GM12878 (cell line): ENCODE measurements around the gene ZDHHC14. TPM values are rescaled to one million over a fixed set of nuclear protein-coding genes. Genes with fewer than 3 reads are reported as not detected.
"Not testable (repeated sequence)": the region's sequence is repeated elsewhere in the genome, so short reads cannot be mapped to it uniquely, and the experiment has no call there.

Experiments
- ATAC-seq: fragments of 200-7000 bp; cut with Tn5 transposase; 3 replicates; pipeline ENCODE4 v1.9.1; 2020; ENCODE audit warnings: mild to moderate bottlenecking, moderate library complexity
- BruUV-seq: library from RNA; stranded (reverse); fragments of 400-500 nt; replicated peaks from 2 replicates; lab custom pipeline; 2021; lab: Mats Ljungman, UMichigan
- CTCF ChIA-PET: fragments of 300-600 bp; sonication (Branson Sonifier 250); formaldehyde crosslinking; extraction: SDS; loops from one replicate; lab custom pipeline; 2021; ENCODE audit warnings: inconsistent platforms; lab: Yijun Ruan, JAX
- POLR2A ChIA-PET: fragments of 350-600 bp; formaldehyde crosslinking; extraction: SDS; loops from one replicate; lab custom pipeline; 2021; ENCODE audit warnings: inconsistent platforms; lab: Charles Lee
- RAD21 ChIA-PET: fragments of 300-600 bp; sonication (Branson Sonifier 250); formaldehyde crosslinking; loops from one replicate; lab custom pipeline; 2023; ENCODE audit warnings: antibody characterized with exemption; ENCODE audit not compliant: unreplicated experiment; lab: Charles Lee
- SMC1A ChIA-PET: fragments of 300-600 bp; sonication (Branson Sonifier 250); formaldehyde crosslinking; loops from one replicate; lab custom pipeline; 2023; ENCODE audit not compliant: unreplicated experiment, uncharacterized antibody; lab: Charles Lee
- DNase-seq: peaks from one replicate; pipeline ENCODE4 v3.0.0-alpha.2; 2011; ENCODE audit warnings: low read depth, low spot score
- FAIRE-seq: peaks from 3 replicates; lab custom pipeline; 2011; peaks lifted over from hg19 to GRCh38; lab: Jason Lieb, UNC
- H2AFZ ChIP-seq: 2 replicates; pipeline ENCODE4 v1.6.0; 2011; ENCODE audit warnings: low read depth, low read length, control low read depth; ENCODE audit not compliant: control insufficient read depth
- H3K27ac ChIP-seq: 2 replicates; pipeline ENCODE4 v1.5.1; 2011; ENCODE audit warnings: control low read depth; ENCODE audit not compliant: control insufficient read depth, insufficient read depth
- H3K27me3 ChIP-seq, 2 experiments: replicated peaks in 1 of 2; 2 replicates each; pipeline versions ENCODE4 v1.6.0 to v1.6.1; 2011; ENCODE audit warnings: low read length in 1 of 2; ENCODE audit not compliant: control insufficient read depth in 2 of 2, insufficient read depth in 2 of 2
- H3K36me3 ChIP-seq, 2 experiments: 2 replicates each; pipeline ENCODE4 v1.5.1; 2011; ENCODE audit warnings: low read length in 1 of 2; ENCODE audit not compliant: control insufficient read depth in 2 of 2, insufficient read depth in 2 of 2
- H3K4me1 ChIP-seq: 2 replicates; pipeline ENCODE4 v1.6.1; 2011; ENCODE audit warnings: mild to moderate bottlenecking, low read length, moderate library complexity, mixed read lengths; ENCODE audit not compliant: control insufficient read depth, insufficient read depth
- H3K4me2 ChIP-seq: 2 replicates; pipeline ENCODE4 v1.6.0; 2011; ENCODE audit warnings: control low read depth; ENCODE audit not compliant: control insufficient read depth, insufficient read depth
- H3K4me3 ChIP-seq: fragments of 200-600 bp; sonication (generic); 2 replicates; pipeline ENCODE4 v1.5.1; 2016
- H3K79me2 ChIP-seq: 2 replicates; pipeline ENCODE4 v1.6.0; 2011; ENCODE audit warnings: low read length; ENCODE audit not compliant: control insufficient read depth, insufficient read depth
- H3K9ac ChIP-seq: 2 replicates; pipeline ENCODE4 v1.8.0; 2011; ENCODE audit warnings: low read length, control low read depth, mixed read lengths; ENCODE audit not compliant: control insufficient read depth, insufficient read depth
- H3K9me3 ChIP-seq: replicated peaks from 3 replicates; pipeline ENCODE4 v1.5.1; 2011; ENCODE audit warnings: mild to moderate bottlenecking, low read length; ENCODE audit not compliant: control insufficient read depth, insufficient read depth
- H4K20me1 ChIP-seq: 2 replicates; pipeline ENCODE4 v1.6.0; 2011; ENCODE audit not compliant: control insufficient read depth, insufficient read depth
- SMARCA5 ChIP-seq: fragments of 450-650 bp; IDR thresholded peaks from 2 replicates; pipeline ENCODE4 v1.6.1; 2017; ENCODE audit warnings: mild to moderate bottlenecking
- ZNF217 ChIP-seq: fragments of 450-650 bp; IDR thresholded peaks from 2 replicates; pipeline ENCODE4 v1.6.1; 2017; ENCODE audit warnings: antibody characterized with exemption, mild to moderate bottlenecking
- WGBS: methylation state at CpG from one replicate; pipeline ENCODE4 v1.1.6; 2016; ENCODE audit warnings: low lambda C conversion rate; ENCODE audit not compliant: insufficient replicate concordance, insufficient coverage; ENCODE audit errors: missing lambda C conversion rate; 5-methylcytosine and 5-hydroxymethylcytosine counted together
- in situ Hi-C: fragments of 300-500 bp; cut with MboI; formaldehyde crosslinking; loops from 9 replicates; pipeline ENCODE4 v1.14.3; 2018; ENCODE audit warnings: mixed read lengths
- intact Hi-C: fragments of 100-400 bp; cut with micrococcal nuclease; formaldehyde crosslinking; loops from one replicate; pipeline ENCODE4 v1.14.2; 2022; ENCODE audit not compliant: unreplicated experiment
- polyA plus RNA-seq, 11 experiments: library from polyadenylated mRNA; depleted of rRNA in 4 of 11; unstranded in 6 of 11; stranded (reverse) in 5 of 11; fragments of >200 nt; fragmentation: Nextera tagmentation in 4 of 11; fragmentation: Illumina TruSeq in 1 of 11; extraction: Ambion mirVana in 4 of 11; extraction: Trizol in 1 of 11; gene quantifications; 1 replicate in 1 of 11; 2 replicates in 10 of 11; pipeline versions ENCODE4 v1.2.1 to v1.2.3, GENCODE V29; 2011 to 2016; ENCODE audit warnings: inconsistent platforms in 2 of 11, missing spikeins in 2 of 11, low read depth in 1 of 11
- total RNA-seq, 4 experiments: library from RNA; depleted of rRNA in 3 of 4; stranded (reverse); fragments of >200 nt in 3 of 4; fragmentation: Illumina TruSeq in 1 of 4; extraction: Trizol in 1 of 4; gene quantifications; 2 replicates each; pipeline versions ENCODE4 v1.2.1 to v1.2.3, GENCODE V29; 2013 to 2021

ZDHHC14 gene
- total and polyA plus RNA-seq, 10 of the 15 experiments (the other 5 are each of a cell fraction or from before 2014, with no cell fraction given): 0.15 to 16.0 (median 0.76) TPM; not detected in 1

- CTCF ChIA-PET, H3K4me1 ChIP-seq, DNase-seq, H2AFZ ChIP-seq, H3K27me3 ChIP-seq, ATAC-seq, H3K79me2 ChIP-seq, H3K27ac ChIP-seq, FAIRE-seq, H3K9ac ChIP-seq, H3K36me3 ChIP-seq, H3K4me3 ChIP-seq, in situ Hi-C loops, intact Hi-C loops, H3K4me2 ChIP-seq, H4K20me1 ChIP-seq, BruUV-seq: not testable (repeated sequence)
- ChIA-PET RAD21 (interaction anchor here (1.5 to 1.6 kb wide), 2 partner anchors 15 to 20 kb away, joined by 4 to 6 read pairs; no protein-coding TSS in a partner anchor), SMC1A (interaction anchor here (0.6 to 2.4 kb wide), 7 partner anchors 9 to 197 kb away, joined by 3 to 10 read pairs (median 3); no protein-coding TSS in a partner anchor), POLR2A (interaction anchor here (0.6 to 1.5 kb wide), 2 partner anchors 112 to 117 kb away, joined by 4 to 6 read pairs; no protein-coding TSS in a partner anchor)
- TF ChIP-seq SMARCA5 (0 out of 2 replicates have a peak, but pooled peaks have one; percentile 24), ZNF217 (peak; percentile 35; the same call in 1 of the 2 replicates)
- H3K9me3 ChIP-seq: peaks cover 17% of the 10 kb centered on the region
These were observed 196.0 kb downstream of the ZDHHC14 start for GRCh38 chr6:157576991-157577390.

DNA sequence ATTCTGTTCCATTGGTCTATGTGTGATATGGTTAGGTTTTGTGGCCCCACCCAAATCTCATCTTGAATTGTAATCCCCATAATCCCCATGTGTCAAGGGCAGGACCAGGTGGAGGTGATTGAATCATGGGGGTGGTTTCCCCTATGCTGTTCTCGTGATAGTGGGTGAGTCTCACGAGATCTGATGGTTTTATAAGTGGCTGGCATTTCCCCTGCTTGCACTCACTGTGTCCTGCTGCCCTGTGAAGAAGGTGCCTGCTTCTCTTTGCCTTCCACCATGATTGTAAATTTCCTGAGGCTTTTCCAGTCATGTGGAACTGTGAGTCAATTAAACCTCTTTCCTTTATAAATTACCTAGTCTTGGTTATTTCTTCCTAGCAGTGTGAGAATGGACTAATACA is 197.5 kb downstream of the ZDHHC14 start:
- ChIA-PET SMC1A (interaction anchor here (1.3 kb wide), 1 partner anchor 10 kb away, joined by 4 read pairs; no protein-coding TSS in a partner anchor), RAD21 (interaction anchor here (1.5 to 1.6 kb wide), 2 partner anchors 16 to 21 kb away, joined by 4 to 6 read pairs; no protein-coding TSS in a partner anchor)
- POLR2A ChIA-PET, BruUV-seq, intact Hi-C loops, H3K4me2 ChIP-seq, H3K27me3 ChIP-seq, in situ Hi-C loops, H3K27ac ChIP-seq, H3K9ac ChIP-seq, H3K79me2 ChIP-seq, H3K36me3 ChIP-seq, CTCF ChIA-PET, DNase-seq, FAIRE-seq, H3K4me3 ChIP-seq, H3K4me1 ChIP-seq, H4K20me1 ChIP-seq, H2AFZ ChIP-seq, ATAC-seq: not testable (repeated sequence)
- H3K9me3 ChIP-seq: peaks cover 27% of the 10 kb centered on the region
- WGBS: 64% methylated on average over 2 of the region's 2 CpGs
